GM21367 (cell line): ENCODE results near the gene FCHSD2.
"Not testable (repeated sequence)": the region's sequence is repeated elsewhere in the genome, so short reads cannot be mapped to it uniquely, and the experiment has no call there.

Source experiments
- ATAC-seq: cut with Tn5 transposase; IDR thresholded peaks from one replicate; pipeline ENCODE4 v1.9.1; 2021; ENCODE audit not compliant: unreplicated experiment

The FCHSD2 gene

DNA sequence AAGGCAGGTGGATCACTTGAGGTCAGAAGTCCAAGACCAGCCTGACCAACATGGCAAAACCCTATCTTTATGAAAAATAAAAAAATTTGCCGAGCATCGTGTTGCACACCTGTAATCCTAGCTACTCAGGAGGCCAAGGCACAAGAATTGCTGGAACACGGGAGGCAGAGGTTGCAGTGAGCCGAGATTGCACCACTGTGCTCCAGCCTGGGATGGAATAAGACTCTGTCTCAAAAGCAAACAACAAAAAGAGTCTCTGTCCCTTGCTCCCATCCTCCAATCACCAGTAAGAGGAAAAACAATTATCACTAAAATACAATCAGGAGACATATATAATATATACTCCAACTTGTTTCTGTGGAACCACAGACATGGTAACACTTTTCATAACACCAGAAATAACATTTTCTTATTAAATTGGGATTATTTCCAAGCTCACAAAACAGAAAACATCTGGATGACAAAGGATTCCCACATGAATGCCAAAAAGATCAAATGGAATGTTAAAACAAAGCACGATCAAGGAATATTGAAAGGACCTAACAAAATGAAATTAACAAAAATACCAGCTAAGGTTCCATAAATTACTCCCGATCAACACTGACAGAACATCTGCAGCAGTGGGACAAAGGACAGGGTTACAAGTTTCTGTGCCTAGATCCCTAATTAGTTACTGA is 15.2 kb downstream of the FCHSD2 start:
- ATAC-seq, result no peak

DNA sequence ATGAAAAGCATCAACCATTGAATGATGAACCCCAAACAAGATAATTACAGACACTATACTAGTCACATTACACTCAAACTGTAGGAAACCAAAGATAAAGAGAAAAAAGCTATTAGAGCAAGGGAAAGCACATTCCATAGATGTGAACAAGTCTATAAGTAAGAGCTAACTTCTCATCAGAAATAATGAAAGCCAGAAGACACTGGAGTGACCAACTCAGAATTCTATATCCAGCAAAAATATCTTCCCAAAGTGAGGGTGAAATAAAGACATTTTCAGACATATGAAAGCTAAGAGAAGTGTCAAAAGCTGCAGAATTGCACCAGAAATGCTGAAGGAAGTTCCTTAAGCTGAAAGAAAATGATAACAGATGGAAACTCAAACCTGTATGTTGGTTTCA is 17.3 kb downstream of the FCHSD2 start:
- ATAC-seq, result no peak

DNA sequence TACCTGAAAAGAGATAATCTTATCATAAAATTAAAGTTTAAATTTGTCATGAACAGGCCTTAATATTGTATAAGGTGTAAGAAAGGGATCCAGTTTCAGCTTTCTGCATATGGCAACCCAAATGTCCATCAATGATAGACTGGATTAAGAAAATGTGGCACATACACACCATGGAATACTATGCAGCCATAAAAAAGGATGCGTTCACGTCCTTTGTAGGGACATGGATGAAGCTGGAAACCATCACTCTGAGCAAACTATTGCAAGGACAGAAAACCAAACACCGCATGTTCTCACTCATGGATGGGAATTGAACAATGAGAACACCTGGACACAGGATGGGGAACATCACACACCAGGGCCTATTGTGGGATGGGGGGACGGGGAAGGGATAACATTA is 18.2 kb downstream of the FCHSD2 start:
- not testable (repeated sequence) for ATAC-seq

DNA sequence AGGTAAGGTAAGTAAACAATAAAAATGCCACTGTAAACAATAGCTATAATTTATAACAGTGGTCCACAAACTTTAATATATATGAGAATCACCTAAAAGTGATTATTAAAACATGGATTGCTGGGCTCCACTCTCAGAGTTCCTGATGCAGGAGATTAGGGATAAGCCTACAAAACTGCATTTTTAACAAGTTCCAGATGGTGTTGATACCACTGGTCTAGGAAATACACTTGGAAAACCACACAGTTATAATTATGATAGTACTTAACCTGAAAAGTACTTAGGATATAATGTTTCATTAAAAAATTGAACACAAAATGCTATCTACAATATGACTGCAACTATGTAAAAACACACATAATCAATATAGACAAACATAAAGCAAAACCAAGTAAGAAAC is 20.4 kb downstream of the FCHSD2 start:
- no peak for ATAC-seq

DNA sequence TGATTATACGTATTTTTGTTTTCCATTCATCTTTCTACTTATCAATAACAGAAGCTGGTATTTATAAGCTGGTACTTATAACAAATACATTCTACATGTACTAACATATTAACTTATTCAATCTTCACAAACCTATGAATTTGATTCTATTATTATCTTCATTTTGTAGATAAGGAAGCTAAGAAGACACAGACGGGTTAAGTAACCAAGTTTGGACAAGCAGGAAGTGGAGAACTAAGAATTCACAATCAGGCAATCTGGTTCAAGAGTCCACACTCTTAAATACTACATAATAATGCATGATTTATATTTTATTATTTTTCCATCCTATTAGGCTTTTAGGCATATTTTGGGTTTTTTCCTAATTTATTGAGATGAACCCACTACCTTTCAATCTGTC is 25.0 kb downstream of the FCHSD2 start:
- no peak for ATAC-seq

DNA sequence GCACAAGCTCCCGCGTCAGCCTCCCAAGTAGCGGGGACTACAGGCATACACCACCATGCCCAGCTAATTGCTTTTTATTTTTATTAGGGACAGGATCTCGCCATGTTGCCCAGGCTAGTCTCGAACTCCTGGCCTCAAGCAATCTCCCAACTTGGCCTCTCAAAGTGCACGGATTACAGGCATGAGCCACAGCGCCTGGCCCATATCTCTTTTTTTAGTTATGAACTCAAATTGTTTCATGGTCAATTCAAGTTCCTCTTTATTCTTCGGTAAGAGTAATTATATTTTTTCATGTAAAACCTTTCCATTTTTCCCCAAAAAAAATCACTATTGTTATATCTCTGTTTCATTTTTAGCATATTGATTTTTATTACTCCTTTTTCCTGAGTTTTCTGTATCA is 25.5 kb downstream of the FCHSD2 start:
- ATAC-seq, result no peak

DNA sequence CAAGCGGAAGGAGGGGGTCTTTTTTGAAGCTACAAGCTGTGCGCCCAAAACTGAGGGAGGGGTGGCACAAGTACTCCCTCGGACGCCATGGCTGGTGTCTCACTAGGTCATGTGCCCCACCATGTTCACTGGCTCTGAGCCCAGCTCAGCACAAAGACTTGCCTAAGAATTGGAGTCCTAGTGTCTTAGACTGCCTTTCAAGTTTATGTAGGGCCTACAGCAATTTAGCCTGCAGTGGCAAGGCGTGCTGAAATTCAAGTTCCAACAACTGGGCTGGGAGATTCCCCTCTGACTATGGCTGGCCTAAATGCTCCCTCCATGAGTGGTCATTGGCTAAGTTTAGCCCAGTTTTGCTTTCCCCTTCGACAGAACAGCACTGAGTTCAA is 27.3 kb downstream of the FCHSD2 start:
- no peak for ATAC-seq

DNA sequence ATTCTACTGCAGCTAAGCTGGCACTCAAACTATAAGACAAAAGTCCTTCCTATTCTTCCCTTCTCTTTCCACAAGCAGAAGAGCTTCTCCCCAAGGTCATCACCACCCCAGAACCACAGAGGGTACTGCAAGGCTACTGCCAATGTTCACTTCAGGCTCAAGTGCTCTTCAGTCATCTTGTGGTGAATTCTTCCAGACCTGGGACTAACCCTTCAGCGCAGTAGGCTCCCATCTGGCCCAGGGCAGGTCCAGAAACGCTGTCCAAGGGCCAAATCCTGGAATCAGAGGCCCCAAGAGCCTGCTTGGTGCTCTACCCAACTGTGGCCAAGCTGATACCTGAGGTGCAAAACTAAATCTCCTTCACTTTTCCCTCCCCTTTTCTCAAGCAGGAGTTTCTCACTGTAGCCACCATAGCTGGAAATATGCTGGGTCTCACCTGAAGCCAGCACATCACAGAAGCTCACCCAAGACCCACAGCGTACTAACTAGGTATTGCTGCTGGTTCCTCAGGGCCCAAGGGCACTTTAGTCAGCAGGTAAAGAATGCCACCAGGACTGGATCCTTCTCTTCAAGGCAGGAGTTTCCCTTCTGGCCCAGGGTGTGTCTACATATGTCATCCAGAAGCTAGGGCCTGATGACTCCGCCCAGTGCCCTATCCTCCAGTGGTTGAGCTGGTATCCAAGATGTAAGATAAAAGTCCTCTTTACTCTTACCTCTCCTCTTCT is 27.8 kb downstream of the FCHSD2 start:
- no peak for ATAC-seq

DNA sequence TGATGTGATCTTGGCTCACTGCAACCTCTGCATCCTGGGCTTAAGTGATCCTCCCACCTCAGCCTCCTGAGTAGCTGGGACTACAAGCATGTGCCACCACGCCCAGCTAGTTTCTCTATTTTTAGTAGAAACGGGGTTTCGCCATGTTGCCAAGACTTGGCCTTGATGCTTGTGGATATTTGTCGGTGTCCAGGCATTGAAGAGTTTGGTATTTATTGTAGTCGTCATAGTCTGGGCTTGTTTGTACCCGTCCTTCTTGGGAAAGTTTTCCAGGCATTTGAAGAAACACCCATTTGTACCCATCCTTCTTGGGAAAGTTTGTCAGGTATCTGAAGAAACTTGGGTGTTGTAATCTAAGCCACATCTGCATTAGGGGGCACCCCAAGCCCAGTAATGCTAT is 28.7 kb downstream of the FCHSD2 start:
- no peak for ATAC-seq

DNA sequence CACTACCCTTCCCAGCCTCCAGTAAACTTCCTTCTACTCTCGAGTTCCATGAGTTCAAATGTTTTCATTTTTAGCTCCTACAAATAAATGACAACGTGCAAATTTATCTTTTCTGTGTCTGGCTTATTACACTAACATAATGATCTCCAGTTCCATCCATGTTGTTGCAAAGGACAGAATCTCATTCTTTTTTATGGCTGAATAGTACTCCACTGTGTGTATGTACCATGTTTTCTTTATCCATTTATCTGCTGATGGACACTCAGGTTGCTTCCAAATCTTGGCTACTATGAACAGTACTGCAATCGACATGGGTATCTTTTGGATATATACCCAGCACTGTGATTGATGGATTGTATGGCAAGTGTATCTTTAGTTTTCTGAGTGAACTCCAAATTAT is 34.5 kb downstream of the FCHSD2 start:
- ATAC-seq, result no peak

DNA sequence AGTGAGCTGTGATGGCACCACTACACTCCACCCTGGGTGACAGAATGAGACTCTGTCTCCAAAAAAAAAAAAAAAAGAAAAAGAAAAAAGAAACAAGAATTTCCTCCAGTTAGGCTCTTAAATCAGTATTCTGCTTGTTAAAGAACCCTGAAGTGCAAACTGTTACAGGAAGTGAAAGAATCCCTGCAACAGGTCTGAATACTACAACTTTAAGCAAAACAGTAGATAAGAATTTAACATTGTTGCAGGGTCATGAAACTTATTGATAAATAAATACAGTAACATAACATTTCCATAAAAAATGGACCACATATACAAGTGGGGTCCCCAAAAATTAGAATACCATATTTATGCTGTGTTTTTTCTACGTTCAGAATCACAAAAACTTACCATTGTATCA is 35.8 kb downstream of the FCHSD2 start:
- no peak for ATAC-seq

DNA sequence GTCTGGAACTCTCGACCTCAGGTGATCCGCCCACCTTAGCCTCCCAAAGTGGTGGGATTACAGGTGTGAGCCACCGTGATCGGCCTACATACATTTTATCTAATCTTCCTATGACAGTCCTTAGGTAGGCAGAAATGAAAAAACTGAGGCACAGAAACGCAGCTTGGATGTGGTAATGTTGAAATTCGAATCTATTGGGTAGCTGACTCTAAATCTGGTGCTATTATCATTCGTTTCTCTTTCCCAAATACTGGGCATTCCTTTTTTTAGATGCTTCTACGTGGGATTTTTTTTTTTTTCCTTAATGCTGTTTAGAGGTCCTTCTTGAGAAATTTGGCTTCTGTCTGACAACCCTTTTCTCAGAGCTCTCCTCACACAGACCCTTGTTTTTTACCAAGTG is 41.5 kb downstream of the FCHSD2 start:
- ATAC-seq, result no peak

DNA sequence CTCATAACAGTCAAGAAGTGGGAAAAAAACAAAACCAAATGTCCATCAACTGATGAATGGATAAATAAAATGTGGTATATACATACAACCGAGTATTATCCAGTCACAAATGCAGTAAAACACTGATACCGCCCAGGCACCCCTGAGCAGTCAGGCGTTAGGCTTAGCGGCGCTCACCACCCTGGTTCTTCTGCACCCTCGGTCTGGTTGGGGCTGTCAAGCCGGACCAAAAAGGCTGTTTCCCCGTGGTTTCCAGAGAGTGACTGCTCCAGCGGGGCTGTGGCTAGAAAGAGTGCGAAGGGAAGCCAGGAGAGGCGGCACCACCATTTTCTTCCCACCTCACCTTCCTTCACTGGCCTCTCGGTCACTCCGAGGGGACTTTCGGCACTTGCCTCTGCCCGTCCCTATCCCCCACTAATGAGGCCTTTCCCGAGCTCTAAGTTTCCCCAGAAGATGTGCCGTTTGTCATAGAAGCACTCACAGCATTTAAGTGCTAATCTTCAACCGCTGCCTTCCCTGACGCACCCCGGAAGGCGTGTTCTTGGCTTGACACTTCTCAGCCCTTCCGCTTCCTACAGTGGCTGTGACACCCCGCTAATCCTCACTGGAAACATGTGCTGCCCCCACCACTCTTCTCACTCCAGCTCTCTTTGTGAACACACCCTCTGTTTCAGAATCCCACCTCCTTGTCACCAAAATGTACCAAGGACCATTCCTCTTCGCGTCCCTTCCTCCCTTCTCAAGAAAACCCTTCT is 42.4 kb downstream of the FCHSD2 start:
- ATAC-seq, result no peak

DNA sequence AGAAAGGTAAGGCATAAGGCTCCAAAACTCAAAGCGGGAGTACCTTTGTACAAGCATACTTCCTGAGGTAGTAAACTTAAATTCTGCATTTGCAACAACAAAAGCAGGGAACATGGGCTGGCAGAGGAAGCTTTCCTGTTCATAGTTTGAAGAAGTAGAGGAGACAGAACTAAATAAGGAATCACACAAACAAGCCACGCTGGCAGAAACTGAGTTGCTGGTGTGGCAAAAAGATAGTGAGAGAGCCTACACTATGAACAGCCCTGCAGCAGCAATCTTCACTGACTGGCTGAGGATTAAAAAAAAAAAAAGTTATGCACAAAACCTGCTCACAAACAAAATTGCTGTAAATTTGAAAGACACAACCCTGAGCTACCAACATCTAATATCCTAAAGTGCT is 46.5 kb downstream of the FCHSD2 start:
- no peak for ATAC-seq

DNA sequence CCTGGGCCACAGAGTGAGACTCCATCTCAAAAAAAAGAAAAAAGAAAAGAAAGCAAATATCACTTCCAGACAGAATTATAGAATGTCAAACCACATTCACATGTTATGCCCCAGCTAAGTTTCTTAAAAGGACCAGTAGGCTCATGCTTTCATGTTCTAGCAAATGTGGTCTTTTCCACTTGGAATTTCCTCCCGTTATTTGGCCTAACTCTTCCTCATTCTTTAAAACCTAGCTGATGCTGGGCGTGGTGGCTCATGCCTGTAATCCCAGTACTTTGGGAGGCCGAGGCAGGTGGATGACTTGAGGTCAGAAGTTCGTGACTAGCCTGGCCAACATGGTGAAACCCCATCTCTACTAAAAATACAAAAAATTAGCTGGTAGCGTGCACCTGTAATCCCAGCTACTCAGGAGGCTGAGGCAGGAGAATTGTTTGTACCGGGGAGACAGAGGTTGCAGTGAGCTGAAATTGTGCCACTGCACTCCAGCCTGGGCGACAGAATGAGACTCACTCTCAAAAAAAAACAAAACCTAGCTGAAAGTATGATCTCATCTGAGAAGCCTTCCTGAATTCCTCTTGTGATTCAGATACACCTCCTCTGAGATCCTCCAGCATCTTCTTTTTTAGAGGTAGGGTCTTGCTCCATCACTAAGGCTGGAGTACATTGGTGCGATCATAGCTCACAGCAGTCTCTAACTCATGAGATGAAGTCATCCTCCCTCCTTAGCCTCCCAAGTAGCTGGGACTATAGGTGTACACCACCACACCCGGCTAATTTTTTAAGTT is 50.4 kb downstream of the FCHSD2 start:
- no peak for ATAC-seq

DNA sequence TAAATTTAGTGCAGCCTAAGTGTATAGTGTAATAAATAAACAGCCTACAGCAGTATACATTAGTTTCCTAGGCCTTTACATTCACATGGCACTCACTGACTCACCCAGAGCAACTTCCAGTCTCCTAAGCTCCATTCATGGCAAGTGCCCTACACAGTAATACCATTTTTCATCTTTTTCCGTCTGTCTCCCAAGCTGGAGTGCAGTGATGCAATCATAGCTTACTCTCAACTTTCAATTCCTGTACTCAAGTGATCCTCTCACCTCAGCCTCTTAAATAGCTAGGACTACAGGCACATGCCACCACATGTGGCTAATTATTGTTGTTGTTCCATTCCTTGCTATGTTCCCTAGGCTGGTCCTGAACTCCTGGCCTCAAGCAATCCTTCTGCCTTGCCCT is 54.4 kb downstream of the FCHSD2 start:
- no peak for ATAC-seq

DNA sequence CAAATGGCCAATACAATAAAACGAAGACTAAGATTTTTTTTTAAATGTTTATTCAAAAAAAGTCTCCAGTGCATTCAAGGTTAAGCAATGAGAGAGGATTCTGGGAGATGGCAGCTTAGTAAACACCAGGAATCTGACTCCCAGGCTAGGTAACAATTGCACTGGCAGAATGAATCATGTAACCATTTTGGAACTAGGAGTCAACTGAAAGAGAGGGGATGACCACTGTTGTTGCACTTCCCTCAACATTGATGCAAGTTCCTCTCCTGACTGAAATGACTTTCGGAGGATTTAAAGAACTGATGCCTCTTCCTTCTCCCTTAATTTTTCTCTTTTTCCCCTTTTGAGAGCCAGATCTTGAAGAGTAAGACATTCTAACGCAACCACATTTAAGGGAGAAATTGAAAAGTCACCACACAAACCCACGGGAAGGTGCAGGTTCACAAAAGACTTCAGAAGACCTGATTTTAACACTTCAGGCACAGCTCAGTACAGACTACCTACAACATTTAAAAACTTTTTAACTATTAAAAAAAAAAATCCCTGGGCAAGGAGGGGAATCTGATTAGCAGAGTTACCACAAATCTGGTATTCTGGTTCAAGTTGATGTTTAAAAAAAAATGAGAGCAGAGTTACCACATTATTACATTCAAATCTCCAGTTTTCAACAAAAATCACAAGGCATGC is 56.8 kb downstream of the FCHSD2 start:
- no peak for ATAC-seq

DNA sequence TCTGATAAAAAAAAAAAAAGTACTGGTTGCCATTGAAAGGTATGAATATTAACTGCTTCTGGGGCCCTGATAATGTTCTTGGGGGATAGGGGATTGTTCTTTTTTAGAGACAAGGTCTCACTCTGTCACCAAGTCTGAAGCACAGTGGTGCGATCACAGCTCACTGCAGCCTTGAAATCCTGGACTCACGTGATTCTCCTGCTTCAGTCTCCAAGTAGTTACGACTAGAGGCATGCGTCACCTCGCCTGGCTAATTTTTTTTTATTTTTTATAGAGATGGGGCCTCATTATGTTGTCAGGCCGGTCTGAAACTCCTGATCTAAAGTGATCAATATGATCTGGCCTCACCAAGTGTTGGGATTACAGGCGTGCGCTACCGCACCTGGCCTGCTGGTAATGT is 63.5 kb downstream of the FCHSD2 start:
- no peak for ATAC-seq

DNA sequence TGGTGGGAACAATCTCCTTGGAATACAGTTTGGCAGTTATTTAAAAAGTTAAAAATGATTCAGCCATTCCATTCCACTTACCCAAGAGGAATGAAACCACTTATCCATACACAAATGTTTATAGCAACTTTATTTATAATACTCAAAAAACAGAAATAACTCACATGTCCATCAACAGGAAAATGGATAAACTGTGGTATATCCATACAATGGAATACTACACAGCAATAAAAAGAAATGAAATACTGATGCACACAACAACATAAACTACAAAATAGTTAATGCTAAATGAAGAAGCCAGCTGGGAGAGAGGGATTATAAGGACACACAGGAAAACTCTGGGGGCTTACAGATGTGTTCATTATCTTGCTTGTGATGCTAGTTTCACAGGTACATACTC is 64.7 kb downstream of the FCHSD2 start:
- no peak for ATAC-seq

DNA sequence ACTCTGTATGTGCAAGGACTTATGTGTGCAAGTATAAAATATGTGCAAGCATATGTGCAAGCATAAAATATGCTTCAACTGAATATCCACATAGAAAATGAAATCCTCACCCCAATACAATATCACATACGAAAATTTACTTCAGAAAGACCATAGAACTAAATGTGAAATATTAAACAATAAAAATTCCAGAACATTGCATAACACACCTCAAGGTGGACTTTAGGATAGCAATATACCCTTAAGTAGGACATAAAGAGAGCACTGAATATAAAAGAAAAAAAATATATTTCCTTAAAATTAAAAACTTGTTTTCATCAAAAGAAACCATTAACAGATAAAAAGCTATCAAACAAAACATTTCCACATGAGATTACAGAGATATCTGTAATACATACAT is 67.8 kb downstream of the FCHSD2 start:
- ATAC-seq, result no peak

DNA sequence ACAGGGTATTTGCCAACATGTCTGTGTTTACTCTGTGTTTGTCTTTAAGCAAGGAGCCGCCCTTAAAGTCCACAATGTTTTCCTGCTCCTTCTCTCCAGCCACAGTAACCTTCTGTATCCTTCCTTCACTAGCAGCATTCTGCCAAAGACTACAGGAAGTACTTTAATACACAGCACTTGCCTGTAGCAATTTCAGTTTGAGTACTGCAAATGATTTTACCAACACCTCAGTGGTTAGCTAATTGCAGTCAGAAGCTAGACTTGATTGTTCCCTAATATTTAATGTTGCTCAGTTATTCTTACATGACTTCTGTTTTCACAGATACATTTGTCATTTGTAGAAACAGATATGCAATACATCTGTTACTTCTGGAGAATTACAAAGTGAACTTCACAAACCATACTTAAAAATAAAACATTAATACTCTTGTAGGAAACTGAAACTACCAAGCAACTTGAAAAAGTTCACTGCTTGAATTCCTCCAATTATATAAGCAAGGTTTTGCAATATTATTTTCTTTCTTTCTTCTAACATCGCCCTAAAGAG is 69.1 kb downstream of the FCHSD2 start:
- ATAC-seq, result peak; percentile 64
